VCaP (cell line): ENCODE measurements around the gene AGO3.

Experiments used
- H3K27ac ChIP-seq: fragments of 450-650 bp; 2 replicates; pipeline ENCODE4 v1.5.1; 2017
- TF ChIP-seq, protein P1 (sequence below): fragments of 450-650 bp; conservative IDR thresholded peaks from 2 replicates; pipeline ENCODE4 v1.5.1; 2017; ENCODE audit warnings: mild to moderate bottlenecking, moderate library complexity

AGO3 gene

GRCh38 chr1:36118447-36119204, 187.7 kb downstream of the AGO3 start:
- TF ChIP-seq, protein P1, sequence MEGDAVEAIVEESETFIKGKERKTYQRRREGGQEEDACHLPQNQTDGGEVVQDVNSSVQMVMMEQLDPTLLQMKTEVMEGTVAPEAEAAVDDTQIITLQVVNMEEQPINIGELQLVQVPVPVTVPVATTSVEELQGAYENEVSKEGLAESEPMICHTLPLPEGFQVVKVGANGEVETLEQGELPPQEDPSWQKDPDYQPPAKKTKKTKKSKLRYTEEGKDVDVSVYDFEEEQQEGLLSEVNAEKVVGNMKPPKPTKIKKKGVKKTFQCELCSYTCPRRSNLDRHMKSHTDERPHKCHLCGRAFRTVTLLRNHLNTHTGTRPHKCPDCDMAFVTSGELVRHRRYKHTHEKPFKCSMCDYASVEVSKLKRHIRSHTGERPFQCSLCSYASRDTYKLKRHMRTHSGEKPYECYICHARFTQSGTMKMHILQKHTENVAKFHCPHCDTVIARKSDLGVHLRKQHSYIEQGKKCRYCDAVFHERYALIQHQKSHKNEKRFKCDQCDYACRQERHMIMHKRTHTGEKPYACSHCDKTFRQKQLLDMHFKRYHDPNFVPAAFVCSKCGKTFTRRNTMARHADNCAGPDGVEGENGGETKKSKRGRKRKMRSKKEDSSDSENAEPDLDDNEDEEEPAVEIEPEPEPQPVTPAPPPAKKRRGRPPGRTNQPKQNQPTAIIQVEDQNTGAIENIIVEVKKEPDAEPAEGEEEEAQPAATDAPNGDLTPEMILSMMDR, result no peak
- H3K27ac ChIP-seq, result no peak overlapping the region

DNA sequence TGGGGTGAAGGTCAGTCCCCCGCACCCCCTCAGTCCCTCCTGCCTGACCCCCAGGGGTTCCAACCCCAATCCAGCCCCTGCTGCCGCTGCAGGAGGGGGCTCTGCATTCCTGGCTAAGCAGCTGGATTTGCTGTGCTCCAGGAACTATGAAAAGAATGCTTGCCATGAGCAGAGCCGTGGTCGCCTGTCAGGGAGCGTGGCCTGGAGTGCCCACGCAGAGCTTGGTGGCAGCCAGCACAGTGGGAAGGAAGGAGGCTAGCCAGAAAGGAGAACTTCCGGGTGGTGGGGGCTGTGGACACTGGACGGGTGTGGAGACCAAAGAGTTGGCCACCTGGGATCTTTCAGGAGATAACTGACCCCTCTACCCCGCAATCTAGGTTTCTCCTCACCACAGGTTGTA, 188.6 kb downstream of the AGO3 start:
- TF ChIP-seq, protein P1, result no peak
- H3K27ac ChIP-seq, result no peak overlapping the region
